Activated CD4-positive, CD25-positive, alpha-beta regulatory T cell treated with anti-CD3 and anti-CD28 coated beads, Interleukin-2, amount 50 U/mL, for 72 hours (primary cell): Measurements from ENCODE around the gene ZSCAN25.
A peak's percentile ranks its signal among the peaks of the same experiment; 100 is the strongest.
"Not testable (repeated sequence)": the region's sequence is repeated elsewhere in the genome, so short reads cannot be mapped to it uniquely, and the experiment has no call there.

Experiments used
- DNase-seq: peaks from one replicate; pipeline ENCODE4 v3.0.0; 2021

Gene ZSCAN25

DNA sequence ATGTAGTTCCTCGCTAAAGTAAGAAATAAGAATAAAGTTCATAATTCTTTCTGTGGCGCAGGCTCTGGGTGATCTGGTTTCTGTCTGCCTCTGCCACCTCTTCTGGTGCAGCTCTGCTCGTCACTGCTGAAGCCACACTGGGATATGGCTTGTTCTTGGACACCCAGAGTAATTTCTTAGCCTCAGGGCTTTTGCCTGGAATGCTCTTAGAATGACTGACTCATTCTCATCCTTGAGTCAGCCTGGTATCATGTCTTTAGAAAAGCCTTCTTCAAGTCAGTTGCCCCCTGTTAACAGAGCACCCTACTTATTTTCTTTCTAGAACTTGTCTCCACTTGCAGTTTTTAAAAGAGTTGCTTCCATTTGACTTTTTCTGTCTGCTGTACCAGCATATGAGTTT is 2.0 kb downstream of the ZSCAN25 start:
- DNase-seq = no peak

- DNase-seq = no peak
Measured at GRCh38 chr7:99619571-99620130, 2.9 kb downstream of the ZSCAN25 start.

GRCh38 chr7:99621271-99621670 is 4.5 kb downstream of the ZSCAN25 start:
- no peak for DNase-seq

DNA sequence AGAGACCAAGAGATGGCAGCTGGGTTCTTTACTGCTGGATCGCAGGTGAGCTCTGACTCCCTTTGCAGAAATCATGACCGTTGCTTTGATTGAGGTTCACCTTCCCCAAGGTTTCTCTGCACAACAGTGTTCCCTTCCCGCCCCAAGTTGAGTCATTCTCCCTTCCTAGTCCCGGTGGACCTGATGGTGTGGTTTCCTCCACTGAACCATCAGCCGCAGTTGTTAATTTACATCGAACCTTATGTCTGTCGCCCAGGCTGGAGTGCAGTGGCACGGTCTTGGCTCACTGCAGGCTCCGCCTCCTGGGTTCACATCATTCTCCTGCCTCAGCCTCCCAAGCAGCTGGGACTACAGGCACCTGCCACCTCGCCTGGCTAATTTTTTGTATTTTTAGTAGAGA is 5.8 kb downstream of the ZSCAN25 start:
- DNase-seq = no peak

DNA sequence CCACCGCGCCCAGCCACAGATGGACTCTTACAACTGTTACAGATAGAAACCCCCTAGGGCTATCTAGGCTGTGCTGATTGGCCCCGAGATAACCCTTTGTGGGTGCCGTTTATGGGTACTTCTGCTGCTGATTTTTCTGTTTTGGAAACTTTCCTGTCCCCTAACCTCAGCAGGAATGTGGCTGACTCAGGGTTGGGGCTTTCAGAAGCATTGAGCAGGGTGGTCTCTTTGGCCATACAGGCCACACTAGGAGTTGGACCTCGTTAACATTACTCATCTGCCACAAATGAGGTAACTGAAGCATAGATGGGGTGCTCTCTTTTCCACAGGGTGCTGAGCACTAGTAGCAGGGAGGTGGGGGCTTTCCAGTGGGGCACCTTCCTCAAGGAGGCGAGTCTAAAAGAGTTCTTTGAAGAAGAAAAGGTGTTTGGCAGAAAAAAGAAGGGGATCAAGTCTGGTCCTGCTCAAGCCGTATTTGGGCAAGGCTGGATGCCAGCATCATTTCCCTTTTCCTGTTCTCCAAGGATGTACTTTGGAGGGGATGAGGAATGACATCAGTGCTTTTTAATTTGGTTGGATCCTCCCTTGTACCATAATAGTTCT is 6.4 kb downstream of the ZSCAN25 start:
- DNase-seq = no peak

DNA sequence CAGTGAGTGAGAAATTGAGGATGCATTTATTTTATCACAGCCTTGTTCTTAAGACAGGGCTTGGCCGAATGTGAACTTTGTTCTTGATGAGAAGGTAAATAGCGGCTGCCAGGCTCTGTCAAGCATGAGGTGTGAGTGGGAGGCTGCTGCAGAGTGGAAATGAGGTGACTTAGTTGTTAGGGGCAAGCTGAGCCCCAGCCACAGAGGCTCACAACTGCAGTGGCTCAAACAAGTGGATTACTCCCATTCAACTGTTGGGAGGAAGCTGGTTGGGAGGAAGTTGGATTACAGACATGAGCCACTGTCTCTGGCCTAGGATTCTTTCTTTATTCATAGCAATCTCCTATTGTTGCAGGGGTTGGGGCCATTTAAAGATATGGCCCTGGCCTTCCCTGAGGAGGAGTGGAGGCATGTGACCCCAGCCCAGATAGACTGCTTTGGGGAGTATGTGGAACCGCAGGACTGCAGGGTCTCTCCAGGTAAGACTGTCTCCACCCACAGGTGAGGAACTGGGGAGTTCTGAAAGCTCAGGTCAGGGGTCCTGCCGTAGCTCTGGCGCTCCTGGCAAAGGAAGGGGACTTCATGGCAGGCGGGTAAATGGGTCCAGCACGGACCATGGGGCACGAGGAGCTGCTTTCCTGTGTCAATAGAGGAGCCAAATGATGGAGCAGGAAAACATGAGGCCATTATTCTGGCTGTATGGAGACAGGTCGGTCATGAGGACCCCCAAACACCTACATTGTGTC is 7.1 kb downstream of the ZSCAN25 start:
- DNase-seq = no peak

DNA sequence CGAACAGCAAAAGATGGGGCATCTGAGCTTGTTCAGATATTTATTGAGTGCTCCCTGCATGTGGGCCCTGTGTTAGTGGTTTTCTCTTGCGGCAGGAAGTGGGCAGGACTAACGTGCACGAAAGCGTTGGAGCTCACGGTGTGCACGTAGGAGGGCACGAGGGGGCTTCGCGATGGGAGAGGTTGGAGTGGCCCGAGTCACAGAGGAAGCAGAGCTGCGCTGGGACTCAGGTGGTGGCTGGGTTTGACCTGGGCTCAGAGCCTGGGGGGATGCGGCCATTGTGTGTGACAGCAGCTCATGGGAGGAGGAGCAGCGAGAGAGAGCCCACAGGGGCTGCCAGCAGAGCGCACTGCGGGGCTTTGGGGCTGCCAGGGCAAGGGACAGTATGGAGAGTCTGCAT is 7.7 kb downstream of the ZSCAN25 start:
- DNase-seq = peak; percentile 60

- DNase-seq = no peak
Measured at GRCh38 chr7:99625321-99625720, 8.6 kb downstream of the ZSCAN25 start.

DNA sequence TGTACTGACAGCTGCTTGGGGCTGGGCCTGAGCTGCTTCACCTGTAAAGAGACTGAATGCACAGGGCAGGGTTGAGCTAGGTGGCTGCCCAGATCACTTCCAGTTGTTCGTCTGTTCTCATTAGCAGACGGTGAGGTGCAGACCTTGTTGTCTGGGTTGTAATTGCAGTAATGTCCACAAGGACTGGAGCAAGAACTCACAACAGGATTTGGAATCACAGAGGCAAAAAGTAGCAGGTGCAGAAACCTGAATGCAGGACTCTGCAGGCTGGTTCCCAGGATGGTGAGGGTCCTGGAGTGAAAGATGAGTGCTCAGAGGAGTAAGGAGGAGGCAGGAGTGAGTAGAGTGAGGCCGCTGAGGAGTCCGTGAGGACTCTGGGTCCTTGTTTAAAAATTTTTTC is 9.2 kb downstream of the ZSCAN25 start:
- no peak for DNase-seq

- no peak for DNase-seq
Measured at GRCh38 chr7:99626661-99627060, 9.9 kb downstream of the ZSCAN25 start.

- DNase-seq = no peak
Measured at GRCh38 chr7:99627513-99627912, 10.8 kb downstream of the ZSCAN25 start.

GRCh38 chr7:99628471-99629465 is 12.0 kb downstream of the ZSCAN25 start:
- DNase-seq = no peak

- DNase-seq = no peak
Measured at GRCh38 chr7:99629643-99630042, 12.9 kb downstream of the ZSCAN25 start.

DNA sequence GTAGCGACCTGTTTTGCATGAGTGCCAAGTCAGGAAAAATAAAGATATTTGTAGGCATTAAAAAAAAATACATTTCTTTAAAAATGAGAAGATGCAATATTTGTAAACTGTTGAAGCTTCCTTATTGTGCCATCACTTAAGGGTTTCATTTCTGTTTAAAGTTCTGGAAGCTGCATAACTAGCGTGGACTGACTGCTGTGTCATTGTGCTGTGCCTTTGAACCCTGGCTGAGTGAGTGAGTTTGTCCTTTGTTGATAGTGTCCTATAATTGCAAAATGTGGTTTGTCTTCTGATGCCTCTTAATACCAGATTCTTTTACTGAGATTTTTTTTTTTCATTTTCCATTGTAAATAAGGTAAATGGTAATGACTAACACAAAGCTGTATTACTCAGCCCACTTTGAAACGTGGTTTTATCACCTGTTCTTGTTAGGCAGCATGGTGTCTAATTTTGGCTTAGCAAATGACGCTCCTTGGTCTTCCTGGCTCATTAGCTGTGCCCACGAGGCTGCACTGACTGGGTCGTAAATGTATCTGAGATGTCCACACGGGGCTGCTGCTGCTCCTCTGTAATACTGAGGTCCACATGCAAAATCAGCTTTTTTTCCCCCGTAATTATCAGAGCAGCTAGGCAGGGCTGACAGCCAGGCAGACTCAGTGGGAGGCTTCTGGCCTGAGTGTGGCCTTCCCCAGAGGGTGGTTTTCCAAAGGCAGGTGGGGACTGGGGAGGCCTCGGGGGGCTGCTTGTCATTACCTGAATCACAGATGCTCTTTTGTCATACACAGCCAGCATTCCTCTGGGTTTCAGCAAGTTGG is 14.8 kb downstream of the ZSCAN25 start:
- DNase-seq = no peak

DNA sequence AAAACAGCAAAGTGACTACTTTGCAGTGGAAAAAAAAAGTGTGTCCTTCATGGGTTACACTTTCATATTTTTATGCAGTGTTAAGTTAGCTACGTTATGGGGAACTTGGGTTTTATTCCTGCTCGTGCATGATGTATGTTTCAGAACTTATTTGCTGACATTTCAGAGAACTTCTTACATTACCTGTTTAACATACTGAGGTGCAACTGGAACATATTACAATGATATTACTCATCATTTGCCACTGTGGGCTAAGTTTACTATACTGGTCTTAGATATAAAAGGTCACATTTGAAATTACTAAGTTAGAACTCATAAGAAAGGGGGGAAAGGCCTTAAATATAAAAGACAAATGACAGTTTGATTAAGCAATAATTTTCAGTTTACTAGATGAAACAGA is 20.7 kb downstream of the ZSCAN25 start:
- not testable (repeated sequence) for DNase-seq

DNA sequence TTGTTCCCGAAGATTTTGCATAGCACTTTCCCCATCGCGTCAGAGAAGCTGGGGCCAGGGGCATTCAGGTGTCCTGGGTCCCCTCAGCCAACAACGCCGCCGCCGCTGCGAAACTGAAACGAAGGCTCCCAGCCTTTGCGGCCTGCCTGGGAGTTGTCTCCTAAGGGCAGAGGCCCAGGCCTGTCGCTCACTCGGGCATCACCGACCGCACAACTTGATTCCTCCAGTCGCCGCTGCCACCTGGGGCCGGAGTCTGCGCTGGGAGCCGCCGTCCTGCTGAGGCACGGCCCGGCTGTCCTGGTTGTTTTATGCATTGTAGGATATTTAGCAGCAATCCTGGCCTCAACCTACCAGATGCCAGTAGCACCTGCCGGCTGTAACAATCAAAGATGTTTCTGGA is 22.0 kb downstream of the ZSCAN25 start:
- DNase-seq = no peak

GRCh38 chr7:99639267-99639666 is 22.5 kb downstream of the ZSCAN25 start:
- no peak for DNase-seq

DNA sequence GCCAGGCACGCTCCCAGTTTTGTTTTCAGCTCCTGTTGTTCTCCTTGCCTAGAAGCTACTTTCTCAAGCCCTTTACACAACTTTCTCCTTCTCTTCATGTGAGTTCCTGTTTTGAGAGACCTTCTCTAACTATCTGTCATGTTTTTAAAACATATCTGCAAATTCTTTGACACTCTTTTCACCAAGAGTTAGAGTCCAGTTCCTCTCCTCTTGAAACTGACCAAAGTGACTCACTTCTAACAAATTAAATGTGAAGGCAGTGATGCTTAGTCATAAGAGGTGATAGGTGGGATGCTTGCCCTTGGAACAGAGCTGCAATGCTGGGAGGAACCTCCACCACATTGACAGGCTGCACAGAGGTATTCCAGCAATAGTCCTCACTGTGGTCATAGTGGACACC is 25.3 kb downstream of the ZSCAN25 start:
- DNase-seq = no peak

- DNase-seq = no peak
Measured at GRCh38 chr7:99643464-99643863, 26.7 kb downstream of the ZSCAN25 start.

GRCh38 chr7:99644431-99644830 is 27.7 kb downstream of the ZSCAN25 start:
- DNase-seq = no peak

DNA sequence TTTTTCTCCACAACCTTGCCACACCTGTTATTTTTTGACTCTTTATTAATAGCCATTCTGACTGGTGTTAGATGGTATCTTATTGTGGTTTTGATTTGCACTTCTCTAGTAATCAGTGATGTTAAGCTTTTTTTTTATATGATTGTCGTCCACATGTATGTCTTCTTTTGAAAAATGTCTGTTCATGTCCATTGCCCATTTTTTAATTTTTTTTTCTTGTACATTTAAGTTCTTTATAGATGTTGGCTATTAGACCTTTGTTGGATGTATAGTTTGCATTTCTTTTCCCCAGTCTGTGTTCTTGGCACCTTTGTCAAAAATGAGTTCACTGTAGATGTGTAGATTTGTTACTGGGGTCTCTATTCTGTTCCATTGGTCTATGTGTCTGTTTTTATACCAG is 28.8 kb downstream of the ZSCAN25 start:
- no peak for DNase-seq

- DNase-seq = no peak
Measured at GRCh38 chr7:99648843-99649242, 32.1 kb downstream of the ZSCAN25 start.
